GM12878 (cell line): ENCODE results near the gene UQCC5.

Source experiments
- ASH2L ChIP-seq: fragments of 300-600, 200-600 bp; sonication (generic); IDR thresholded peaks from 2 replicates; pipeline ENCODE4 v1.6.1; 2017; ENCODE audit warnings: low read depth, mild to moderate bottlenecking, borderline replicate concordance
- BHLHE40 ChIP-seq, 2 experiments: fragments of 450-650 bp in 1 of 2; IDR thresholded peaks; 2 replicates each; pipeline ENCODE4 v1.6.1; 2011 to 2017; ENCODE audit warnings: low read depth in 2 of 2, borderline replicate concordance in 1 of 2, improper control_type of control experiment in 1 of 2, low read length in 1 of 2, mild to moderate bottlenecking in 1 of 2
- CBX3 ChIP-seq: fragments of 200-600 bp; sonication (generic); IDR thresholded peaks from 2 replicates; pipeline ENCODE4 v1.6.1; 2016; ENCODE audit warnings: low read depth, borderline replicate concordance
- CHD1 ChIP-seq: IDR thresholded peaks from 2 replicates; pipeline ENCODE4 v1.6.1; 2012; ENCODE audit warnings: low read depth, low read length, improper control_type of control experiment
- DPF2 ChIP-seq: fragments of 450-650 bp; IDR thresholded peaks from 2 replicates; pipeline ENCODE4 v1.6.1; 2017; ENCODE audit warnings: mild to moderate bottlenecking
- SMC3 ChIP-seq: IDR thresholded peaks from 2 replicates; pipeline ENCODE4 v1.6.1; 2011; ENCODE audit warnings: low read length, improper control_type of control experiment, borderline replicate concordance
- TCF3 ChIP-seq: IDR thresholded peaks from 2 replicates; pipeline ENCODE4 v1.6.1; 2012; ENCODE audit warnings: low read depth, mild to moderate bottlenecking, low read length, borderline replicate concordance; ENCODE audit not compliant: insufficient read depth
- ZZZ3 ChIP-seq: IDR thresholded peaks from 2 replicates; pipeline ENCODE4 v1.6.1; 2011; ENCODE audit warnings: low read depth; ENCODE audit not compliant: control insufficient read depth, insufficient read length
- TF ChIP-seq, protein P1 (sequence below): fragments of 450-650 bp; IDR thresholded peaks from 2 replicates; pipeline ENCODE4 v1.6.1; 2018; ENCODE audit warnings: mild to moderate bottlenecking, low read depth, moderate library complexity; ENCODE audit not compliant: partially characterized antibody
- TF ChIP-seq, protein P2 (sequence below): IDR thresholded peaks from 2 replicates; pipeline ENCODE4 v1.6.1; 2012; ENCODE audit warnings: low read depth, low read length, improper control_type of control experiment
- TF ChIP-seq, protein P3 (sequence below), 3 experiments: IDR thresholded peaks in 2 of 3; conservative IDR thresholded peaks in 1 of 3; 2 replicates each; pipeline ENCODE4 v1.5.1; 2011; ENCODE audit warnings: low read depth in 3 of 3, low read length in 3 of 3, mild to moderate bottlenecking in 3 of 3, control low read depth in 2 of 3, moderate library complexity in 2 of 3, inconsistent platforms in 1 of 3, mixed read lengths in 1 of 3; ENCODE audit not compliant: control insufficient read depth in 2 of 3, insufficient read depth in 1 of 3; ENCODE audit errors: extremely low read depth in 1 of 3

DNA sequence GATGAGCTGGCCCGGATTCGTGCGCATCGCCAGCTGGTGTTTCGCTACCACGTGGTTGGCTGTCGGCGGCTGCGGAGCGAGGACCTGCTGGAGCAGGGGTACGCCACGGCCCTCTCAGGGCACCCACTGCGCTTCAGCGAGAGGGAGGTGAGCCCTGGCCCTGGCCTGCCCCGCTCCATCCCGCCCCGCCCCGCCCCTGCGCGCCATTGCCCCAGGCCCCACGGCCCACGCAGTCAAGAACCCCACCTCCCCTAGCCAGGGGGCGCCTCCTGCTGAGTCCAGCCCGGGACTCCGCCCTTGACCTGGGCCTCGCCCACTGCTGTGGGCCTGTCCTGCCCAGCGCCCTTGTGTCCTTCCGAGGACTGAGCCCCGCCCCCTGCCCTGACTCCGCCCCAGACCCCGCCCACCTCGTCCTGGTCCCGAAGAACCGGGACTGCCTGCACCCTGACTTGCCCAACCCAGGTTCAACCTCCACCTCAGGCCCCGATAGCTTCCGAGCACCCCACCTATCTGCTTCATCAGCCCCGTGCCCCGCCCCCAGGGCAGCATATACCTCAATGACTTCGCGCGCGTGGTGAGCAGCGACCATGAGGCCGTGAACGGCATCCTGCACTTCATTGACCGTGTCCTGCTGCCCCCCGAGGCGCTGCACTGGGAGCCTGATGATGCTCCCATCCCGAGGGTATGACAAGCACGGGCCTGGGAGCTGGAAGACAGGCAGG lies 17.5 kb upstream of the UQCC5 start:
- TF ChIP-seq, protein P1, sequence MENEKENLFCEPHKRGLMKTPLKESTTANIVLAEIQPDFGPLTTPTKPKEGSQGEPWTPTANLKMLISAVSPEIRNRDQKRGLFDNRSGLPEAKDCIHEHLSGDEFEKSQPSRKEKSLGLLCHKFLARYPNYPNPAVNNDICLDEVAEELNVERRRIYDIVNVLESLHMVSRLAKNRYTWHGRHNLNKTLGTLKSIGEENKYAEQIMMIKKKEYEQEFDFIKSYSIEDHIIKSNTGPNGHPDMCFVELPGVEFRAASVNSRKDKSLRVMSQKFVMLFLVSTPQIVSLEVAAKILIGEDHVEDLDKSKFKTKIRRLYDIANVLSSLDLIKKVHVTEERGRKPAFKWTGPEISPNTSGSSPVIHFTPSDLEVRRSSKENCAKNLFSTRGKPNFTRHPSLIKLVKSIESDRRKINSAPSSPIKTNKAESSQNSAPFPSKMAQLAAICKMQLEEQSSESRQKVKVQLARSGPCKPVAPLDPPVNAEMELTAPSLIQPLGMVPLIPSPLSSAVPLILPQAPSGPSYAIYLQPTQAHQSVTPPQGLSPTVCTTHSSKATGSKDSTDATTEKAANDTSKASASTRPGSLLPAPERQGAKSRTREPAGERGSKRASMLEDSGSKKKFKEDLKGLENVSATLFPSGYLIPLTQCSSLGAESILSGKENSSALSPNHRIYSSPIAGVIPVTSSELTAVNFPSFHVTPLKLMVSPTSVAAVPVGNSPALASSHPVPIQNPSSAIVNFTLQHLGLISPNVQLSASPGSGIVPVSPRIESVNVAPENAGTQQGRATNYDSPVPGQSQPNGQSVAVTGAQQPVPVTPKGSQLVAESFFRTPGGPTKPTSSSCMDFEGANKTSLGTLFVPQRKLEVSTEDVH: no peak
- TF ChIP-seq TCF3 (no peak), BHLHE40 (IDR thresholded peaks at IDR 0.05; ENCODE audit: borderline replicate concordance in 1 of 2, low read depth in 2 of 2, low read length in 1 of 2) (no peak), SMC3 (no peak), ASH2L (no peak), DPF2 (no peak), ZZZ3 (no peak), CHD1 (no peak), CBX3 (no peak)
- TF ChIP-seq, protein P2, sequence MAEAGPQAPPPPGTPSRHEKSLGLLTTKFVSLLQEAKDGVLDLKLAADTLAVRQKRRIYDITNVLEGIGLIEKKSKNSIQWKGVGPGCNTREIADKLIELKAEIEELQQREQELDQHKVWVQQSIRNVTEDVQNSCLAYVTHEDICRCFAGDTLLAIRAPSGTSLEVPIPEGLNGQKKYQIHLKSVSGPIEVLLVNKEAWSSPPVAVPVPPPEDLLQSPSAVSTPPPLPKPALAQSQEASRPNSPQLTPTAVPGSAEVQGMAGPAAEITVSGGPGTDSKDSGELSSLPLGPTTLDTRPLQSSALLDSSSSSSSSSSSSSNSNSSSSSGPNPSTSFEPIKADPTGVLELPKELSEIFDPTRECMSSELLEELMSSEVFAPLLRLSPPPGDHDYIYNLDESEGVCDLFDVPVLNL: no peak
- TF ChIP-seq, protein P3, sequence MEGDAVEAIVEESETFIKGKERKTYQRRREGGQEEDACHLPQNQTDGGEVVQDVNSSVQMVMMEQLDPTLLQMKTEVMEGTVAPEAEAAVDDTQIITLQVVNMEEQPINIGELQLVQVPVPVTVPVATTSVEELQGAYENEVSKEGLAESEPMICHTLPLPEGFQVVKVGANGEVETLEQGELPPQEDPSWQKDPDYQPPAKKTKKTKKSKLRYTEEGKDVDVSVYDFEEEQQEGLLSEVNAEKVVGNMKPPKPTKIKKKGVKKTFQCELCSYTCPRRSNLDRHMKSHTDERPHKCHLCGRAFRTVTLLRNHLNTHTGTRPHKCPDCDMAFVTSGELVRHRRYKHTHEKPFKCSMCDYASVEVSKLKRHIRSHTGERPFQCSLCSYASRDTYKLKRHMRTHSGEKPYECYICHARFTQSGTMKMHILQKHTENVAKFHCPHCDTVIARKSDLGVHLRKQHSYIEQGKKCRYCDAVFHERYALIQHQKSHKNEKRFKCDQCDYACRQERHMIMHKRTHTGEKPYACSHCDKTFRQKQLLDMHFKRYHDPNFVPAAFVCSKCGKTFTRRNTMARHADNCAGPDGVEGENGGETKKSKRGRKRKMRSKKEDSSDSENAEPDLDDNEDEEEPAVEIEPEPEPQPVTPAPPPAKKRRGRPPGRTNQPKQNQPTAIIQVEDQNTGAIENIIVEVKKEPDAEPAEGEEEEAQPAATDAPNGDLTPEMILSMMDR (IDR thresholded peaks at IDR 0.05 in 2 of 3, conservative IDR thresholded peaks at IDR 0.05 in 1 of 3; ENCODE audit: control insufficient read depth in 2 of 3, extremely low read depth in 1 of 3, insufficient read depth in 1 of 3, low read depth in 3 of 3, low read length in 3 of 3): no peak
